HG02981 (cell line): ENCODE results near the gene PPP6R3.
"Not testable (repeated sequence)": the region's sequence is repeated elsewhere in the genome, so short reads cannot be mapped to it uniquely, and the experiment has no call there.

Source experiments
- ATAC-seq: cut with Tn5 transposase; IDR thresholded peaks from one replicate; pipeline ENCODE4 v1.9.1; 2021; ENCODE audit warnings: mild to moderate bottlenecking, moderate library complexity; ENCODE audit not compliant: unreplicated experiment

PPP6R3 gene

DNA sequence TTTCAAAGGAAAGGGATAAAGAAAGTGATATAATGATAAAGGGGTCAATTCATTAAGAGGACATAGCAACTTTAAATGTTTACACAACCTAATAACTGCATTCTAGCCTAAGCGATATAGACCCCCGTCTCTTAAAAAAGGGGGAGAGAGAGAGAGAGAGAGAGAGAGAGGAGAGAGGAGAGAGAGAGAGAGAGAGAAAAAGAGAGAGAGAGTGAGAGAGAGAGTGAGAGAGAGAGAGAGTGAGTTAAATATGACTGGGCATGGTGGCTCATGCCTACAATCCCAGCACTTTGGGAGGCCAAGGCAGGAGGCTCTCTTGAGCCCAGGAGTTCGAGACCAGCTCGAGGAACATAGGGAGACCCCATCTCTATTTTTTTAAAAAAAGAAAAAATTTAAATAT, 133.6 kb downstream of the PPP6R3 start:
- ATAC-seq, result no peak

DNA sequence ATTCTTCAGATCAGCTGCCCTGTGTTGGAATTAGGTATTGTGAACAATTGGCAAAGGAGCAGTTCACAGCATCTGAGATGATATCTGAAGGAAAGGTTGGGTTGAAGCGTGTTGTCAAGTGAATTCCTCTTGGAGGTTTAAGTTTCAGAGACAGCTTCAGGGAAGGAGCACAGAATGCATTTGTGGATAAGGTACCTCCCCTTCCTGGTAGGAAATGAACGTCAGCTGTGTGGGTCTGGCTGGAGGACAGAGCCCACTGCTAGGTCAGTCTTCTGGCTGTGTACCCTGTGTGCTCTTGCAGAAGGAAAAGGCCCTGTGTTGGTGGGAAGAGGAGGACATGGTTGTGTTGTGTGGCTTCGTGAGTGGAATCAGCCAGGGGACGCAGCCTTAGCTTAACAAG, 135.7 kb downstream of the PPP6R3 start:
- ATAC-seq, result no peak

GRCh38 chr11:68598816-68599653, 138.5 kb downstream of the PPP6R3 start:
- ATAC-seq, result no peak

DNA sequence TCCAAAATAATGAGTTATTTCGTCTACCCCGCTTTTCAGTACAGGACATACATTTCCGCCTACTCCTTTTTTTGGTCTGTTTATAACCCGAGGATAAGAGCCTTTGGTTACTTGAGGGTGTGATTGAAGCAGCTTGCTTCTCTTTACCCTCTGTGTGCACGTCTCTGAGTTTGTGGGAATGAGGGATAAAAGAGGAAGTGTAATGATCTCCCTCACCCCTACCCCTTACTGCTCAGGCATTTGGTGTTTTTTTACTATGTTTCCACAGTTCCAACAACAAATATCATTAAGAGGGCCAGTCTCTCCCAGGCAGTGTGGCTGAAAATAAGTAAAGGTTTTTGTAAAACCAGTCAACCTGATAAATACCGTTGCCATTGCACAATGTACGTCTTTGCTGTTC, 140.6 kb downstream of the PPP6R3 start:
- ATAC-seq, result no peak

- ATAC-seq, result no peak
These were observed 149.2 kb downstream of the PPP6R3 start for GRCh38 chr11:68609761-68610160.

GRCh38 chr11:68610452-68611116, 150.0 kb downstream of the PPP6R3 start:
- ATAC-seq, result no peak

GRCh38 chr11:68615657-68616056, 155.1 kb downstream of the PPP6R3 start:
- ATAC-seq, result no peak

- ATAC-seq, result no peak
These were observed 157.6 kb downstream of the PPP6R3 start for GRCh38 chr11:68617925-68618809.

DNA sequence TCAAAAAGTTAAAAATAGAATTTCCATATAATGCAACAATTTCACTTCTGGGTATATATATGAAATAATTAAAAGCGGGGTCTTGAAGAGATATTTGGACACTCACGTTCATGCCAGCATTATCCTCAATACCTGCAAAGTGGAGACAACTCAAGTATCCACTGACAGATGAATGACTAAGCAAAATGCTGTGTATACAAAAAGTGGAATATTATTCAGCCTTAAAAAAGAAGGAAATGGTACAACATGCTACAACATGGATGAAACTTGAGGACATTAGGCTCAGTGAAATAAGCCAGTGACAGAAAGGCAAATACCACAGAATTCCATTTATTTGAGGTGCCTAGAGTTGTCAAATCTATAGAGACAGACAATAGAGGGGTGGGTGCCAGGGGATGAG, 161.3 kb downstream of the PPP6R3 start:
- ATAC-seq, result no peak

DNA sequence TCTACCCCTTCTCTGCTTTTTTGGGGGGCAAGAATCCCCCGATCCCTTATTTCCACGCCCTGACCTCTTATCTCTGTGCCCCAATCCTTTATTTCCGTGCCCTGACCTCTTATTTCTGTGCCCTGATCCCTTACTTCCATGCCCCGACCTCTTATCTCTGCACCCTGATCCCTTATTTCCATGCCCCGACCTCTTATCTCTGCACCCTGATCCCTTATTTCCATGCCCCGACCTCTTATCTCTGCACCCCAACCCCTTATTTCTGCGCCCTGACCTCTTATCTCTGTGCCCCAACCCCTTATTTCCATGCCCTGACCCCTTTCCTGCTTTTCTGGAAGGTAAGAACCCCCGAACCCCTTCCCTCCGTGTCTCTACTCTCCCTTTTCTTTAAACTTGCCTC, 163.2 kb downstream of the PPP6R3 start:
- ATAC-seq, result not testable (repeated sequence)

- not testable (repeated sequence) for ATAC-seq
These were observed 164.5 kb downstream of the PPP6R3 start for GRCh38 chr11:68625069-68625468.

DNA sequence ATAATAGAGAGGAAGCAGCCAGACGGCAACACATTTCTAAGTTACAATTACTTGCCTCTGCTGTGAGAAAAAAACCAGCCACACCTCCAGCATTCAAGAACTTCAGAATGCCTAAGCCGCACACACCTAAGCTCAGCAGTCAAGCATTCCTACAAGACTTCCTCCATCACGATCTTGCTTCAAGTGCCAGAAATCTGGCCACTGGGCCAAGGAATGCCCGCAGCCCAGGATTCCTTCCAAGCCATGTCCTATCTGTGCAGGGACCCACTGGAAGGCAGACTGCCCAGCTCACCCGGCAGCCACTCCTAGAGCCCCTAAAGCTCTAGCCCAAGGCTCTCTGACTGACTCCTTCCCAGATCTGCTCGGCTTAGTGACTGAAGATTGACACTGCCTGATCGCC, 165.7 kb downstream of the PPP6R3 start:
- ATAC-seq, result not testable (repeated sequence)

DNA sequence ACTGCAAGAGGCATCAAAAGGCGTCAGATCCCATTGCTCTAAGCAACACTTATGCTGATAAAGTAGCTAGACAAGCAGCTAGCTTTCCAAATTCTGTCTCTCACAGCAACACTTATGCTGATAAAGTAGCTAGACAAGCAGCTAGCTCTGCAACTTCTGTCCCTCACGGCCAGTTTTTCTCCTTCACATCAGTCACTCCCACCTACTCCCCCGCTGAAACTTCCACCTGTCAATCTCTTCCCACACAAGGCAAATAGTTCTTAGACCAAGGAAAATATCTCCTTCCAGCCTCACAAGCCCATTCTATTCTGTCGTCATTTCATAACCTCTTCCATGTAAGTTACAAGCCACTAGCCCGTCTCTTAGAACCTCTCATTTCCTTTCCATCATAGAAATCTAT, 168.3 kb downstream of the PPP6R3 start:
- not testable (repeated sequence) for ATAC-seq

GRCh38 chr11:68632375-68632774, 171.8 kb downstream of the PPP6R3 start:
- ATAC-seq, result not testable (repeated sequence)

DNA sequence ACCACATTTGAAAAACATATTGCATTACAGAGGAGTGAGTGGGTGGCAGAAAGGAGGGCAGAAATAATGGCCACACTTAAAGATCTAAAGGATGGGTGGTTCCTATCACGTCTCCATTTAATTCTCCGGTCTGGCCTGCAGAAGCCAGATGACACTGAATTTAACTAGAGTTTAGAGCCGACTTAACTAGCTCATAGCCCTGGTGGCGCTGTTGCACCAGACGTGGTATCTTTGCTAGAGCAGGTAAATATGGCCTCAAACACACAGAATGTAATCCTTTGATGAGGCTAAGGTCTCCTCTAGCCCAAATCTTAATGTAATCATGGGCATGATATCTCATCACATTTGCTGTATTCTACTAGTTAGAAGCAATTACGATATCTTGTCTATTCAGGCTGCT, 172.2 kb downstream of the PPP6R3 start:
- ATAC-seq, result no peak

- not testable (repeated sequence) for ATAC-seq
These were observed 174.1 kb downstream of the PPP6R3 start for GRCh38 chr11:68634606-68635005.

- not testable (repeated sequence) for ATAC-seq
These were observed 174.6 kb downstream of the PPP6R3 start for GRCh38 chr11:68635172-68635571.

- ATAC-seq, result not testable (repeated sequence)
These were observed 175.3 kb downstream of the PPP6R3 start for GRCh38 chr11:68635883-68636282.

- ATAC-seq, result not testable (repeated sequence)
These were observed 178.8 kb downstream of the PPP6R3 start for GRCh38 chr11:68639322-68639721.

DNA sequence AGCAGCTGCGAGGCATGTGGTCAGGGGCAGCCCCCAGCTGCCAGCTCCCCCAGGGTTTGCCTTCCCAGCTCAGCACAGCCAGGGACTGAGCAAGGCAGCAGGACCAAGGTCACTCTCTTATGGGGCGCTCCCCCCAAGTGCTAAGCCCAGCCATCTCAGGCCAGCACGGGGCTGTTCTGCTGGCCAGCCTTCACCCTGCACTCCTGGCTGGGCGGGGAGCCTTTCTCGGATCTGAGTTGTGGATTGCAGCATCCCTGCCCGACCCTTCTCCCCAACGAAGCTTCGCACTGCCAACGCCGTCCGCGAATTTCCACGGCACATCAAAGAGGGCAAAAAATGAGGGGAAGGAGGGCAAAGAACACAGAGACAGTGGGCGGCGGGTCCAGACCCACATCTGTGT, 181.3 kb downstream of the PPP6R3 start:
- no peak for ATAC-seq

GRCh38 chr11:68643585-68643984, 183.0 kb downstream of the PPP6R3 start:
- no peak for ATAC-seq
